ENCODE measurements around the gene SH3PXD2A.
"Not testable (repeated sequence)": the region's sequence is repeated elsewhere in the genome, so short reads cannot be mapped to it uniquely, and the experiment has no call there.

SH3PXD2A gene

DNA sequence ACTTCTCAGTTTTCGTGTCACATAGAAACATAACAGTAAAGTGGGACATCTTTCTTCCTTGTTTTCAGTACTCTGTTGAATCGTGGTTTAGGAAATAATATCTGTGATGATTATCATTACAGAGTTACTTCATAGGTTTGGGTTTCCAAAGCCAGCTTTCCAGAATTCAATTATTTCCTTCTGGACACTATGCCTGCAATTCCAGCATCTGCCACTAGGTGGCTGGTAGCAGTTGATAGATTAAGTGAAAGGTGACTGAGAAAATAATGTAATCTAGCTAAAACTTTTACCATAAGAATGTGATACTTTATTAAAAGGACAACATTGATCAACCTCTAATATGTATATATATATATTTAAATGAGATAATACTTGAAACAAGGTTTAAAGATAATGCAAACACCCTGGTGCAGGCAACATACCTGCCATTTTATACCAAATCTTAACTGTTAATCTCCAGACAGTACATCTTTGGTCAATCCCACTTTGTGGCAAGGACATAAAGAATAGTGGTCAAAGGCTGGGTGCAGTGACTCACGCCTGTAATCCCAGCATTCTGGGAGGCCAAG, 102.6 kb downstream of the SH3PXD2A start:
- no peak for DNase-seq (ENCODE audit: extremely low read depth in 1 of 2, low read depth in 1 of 2)

DNA sequence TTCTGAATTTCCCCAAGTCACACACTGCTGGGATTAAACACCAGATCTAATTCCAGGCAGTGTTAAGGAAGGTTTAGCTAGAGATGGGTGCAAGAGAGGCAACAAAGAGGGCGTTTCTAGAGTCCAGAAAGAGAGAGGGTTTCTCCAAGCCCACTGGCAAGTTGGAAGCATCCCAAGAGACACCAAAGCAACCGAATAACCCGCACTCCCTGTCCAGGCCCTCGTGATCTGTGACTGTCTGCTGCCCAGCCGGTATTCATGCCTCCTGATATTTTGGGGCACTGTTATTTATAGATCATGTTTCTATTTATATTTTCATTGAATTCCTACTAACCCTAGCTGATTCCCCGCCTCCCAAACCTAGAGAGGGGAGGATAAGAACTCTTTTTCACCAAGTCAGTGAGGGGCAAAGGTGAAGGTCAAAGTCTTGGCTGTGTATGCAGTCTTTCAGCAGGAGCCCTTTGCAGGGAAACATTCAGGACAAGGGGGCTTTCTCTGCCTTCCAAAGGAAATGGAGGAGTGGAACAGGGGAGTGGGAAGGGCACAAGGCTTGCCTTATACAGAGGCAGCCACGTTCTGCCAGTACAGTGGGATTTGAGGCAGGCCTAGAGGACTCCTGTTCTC, 103.6 kb downstream of the SH3PXD2A start:
- no peak for DNase-seq (ENCODE audit: extremely low read depth in 1 of 2, low read depth in 1 of 2)

DNA sequence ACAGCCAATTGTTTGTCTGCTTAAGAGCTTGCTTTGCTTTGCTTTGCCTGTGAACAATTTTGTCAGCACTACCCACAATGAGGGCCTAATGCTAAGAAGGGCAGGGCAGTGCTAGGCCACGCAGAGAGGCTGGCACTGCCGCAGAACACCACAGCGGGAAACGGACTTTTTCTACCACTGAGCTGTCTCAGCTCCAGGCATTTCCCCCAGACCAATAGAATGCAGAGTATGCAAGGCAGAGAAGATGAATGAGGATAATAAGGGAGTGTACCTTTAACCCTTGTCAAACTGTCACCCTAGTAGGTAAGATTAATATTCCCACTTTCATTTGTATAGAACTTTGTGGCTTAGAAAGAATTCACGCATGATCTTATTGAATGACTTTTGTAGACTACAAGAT, 104.5 kb downstream of the SH3PXD2A start:
- DNase-seq (ENCODE audit: extremely low read depth in 1 of 2, low read depth in 1 of 2): no peak

DNA sequence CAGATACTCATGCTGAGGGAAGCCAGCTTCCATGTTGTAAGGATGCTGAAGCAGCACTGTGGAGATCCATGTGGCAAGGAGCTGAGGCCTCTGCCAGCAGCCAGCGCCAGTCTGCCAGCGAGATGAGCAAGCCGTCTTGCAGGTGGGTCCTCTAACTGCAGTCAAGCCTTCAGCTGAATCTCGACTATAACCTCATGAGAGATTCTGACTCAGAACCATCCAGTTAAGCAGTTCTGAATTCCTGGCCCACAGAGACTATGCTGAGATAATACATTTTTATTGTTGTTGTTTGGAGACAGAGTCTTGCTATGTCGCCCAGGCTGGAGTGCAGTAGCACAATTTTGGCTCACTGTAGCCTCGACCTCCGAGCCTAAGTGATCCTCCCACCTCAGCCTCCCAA, 105.6 kb downstream of the SH3PXD2A start:
- DNase-seq (ENCODE audit: extremely low read depth in 1 of 2, low read depth in 1 of 2): no peak

DNA sequence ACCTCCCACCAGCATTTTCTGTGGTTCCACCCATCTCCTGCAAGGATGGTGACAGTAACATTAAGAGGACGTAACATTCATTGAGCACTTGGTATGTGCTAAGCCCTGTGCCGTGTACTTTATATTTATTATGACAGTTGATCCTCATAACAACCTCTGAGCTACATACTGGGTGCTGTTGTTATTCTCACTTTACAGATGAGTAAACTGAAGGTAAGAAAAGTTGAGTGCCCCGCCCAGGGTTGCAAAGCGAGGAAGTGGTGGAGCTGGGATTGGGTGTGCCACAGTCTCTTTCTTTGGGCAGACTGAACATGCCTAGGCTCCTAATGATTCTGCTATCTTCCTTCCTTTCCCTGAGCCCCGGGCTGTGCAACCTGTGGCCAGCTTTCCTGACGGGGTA, 107.4 kb downstream of the SH3PXD2A start:
- DNase-seq (ENCODE audit: extremely low read depth in 1 of 2, low read depth in 1 of 2): no peak

DNA sequence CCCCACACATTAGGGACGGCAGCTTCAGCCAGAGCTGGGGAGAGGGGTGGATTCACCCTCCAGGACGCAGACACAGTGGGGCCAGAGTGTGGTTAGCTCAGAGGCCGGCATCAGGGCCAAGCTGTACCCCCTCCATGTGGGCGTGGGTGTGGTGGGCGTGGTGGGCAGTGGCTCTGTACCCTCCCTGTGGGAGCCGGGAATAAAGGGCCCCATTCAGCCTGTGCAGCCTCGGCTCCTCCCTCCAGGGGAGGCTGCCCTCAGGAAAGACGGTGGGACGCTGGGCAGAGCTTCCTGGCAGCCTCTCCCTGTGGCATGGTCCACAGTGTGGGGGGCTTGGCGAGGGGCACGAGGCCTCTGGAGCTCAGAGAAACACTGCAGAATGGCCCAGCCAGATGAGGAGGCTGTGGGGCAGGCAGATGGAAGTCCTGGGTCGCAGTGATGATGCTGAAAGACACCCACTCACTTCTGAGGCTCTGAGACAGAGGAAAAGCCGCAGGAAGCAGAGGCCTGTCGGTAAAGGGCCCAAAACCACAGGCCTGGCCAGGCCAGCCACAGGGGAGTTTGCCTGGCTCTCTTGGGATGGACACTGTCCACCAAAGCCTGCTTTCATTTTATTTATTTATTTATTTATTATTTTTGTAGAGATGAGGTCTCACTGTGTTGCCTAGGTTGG, 108.0 kb downstream of the SH3PXD2A start:
- no peak for DNase-seq (ENCODE audit: extremely low read depth in 1 of 2, low read depth in 1 of 2)

DNA sequence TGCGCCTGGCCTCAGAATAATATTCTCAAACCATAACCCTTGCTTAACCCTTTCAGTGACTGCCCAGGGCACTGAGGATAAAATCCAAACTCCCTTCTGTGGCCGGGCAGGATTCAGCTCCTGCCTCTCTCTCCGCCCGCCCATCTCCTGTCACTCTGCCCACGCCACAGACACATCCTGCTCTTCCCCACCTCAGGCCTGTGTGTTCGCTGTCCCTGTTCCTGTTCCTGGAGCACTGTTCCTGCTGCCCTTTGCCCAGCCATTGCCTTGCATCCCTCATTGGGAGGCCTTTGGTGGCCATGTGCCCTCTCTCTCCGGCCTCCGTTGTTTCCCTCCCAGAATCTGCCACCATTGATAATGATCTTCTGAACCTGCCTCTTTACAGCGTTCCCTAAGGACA, 108.8 kb downstream of the SH3PXD2A start:
- no peak for DNase-seq (ENCODE audit: extremely low read depth in 1 of 2, low read depth in 1 of 2)

DNA sequence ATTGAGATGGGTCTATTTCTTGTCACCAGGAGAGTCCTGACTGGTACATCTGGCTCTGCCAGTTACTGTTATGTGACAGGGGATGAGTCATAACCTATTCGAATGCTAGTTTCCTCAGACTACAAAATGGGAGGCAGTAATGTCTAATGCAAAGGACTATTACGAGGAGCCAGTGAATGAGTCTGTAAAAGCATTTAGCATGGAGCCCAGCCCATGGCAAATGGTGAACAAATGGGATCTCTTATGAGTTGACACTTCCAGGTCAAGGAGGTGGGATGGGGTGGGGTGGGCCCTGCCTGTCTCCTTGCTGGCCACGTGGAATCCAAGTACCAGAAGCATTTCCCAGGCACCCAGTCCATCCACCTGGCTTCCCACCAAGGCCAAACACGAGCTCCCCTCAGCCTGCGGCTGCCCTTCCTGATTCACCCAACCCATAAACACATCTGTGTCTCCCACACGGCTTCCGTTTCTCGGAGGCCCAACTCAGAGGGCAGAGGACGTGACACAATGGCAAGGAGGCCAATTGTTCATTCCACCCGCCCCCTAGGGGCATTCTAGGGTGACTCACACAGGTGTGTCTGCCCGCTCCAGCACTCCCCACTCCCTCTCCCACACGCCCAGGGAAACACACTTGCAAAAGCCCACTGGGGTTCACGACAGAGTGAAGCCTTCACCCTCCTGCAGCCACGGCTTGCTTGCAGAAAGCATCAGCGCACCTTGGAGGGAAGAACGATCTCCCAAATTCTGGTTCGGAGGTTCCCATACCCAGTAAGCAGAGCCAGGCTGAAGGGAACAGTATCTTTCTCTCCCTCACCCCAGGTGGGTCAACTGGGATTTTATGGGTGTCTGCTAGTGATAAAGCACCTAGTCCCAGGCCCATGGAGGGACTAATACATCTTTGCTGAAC, 109.8 kb downstream of the SH3PXD2A start:
- peak in 1 of 2 donors; percentile 54 for DNase-seq (ENCODE audit: extremely low read depth in 1 of 2, low read depth in 1 of 2)

DNA sequence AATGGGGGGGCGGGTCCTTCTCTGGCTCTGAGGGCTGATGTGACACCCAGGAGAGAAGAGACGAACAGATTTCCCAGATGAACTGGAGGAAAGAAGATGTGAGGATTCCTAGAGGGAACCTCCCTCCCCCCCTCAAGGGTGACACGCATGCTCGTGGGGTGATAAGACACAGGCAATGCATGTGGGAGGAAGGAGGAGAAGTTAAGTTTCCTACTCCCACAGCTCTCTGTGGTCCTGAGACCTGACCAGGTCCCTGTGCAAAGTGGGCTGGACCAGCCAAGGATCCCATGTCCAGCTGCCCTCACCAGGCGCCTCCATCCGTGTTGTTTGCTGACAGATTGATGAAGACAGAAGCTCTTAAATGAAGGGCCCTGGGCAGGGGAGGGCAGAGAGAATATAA, 112.6 kb downstream of the SH3PXD2A start:
- no peak for DNase-seq (ENCODE audit: extremely low read depth in 1 of 2, low read depth in 1 of 2)

DNA sequence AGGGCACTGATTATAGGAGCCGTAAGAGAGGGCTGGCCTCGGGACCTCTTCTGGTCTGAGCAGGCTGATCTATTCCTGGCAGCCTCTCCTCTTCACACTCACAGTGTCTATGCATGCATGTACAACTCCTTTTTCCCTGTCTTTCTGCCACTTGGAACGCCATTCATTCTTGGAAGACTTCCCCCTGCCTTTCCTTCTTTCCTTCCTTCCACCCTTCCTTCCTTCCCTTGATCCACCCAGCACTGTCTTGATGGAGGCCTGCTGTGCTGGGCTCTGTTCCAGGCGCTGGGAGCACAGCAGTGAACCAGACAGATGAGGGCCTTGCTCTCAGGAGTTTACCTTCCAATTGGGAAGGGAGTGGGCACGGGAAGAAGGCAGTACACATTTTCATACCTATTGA, 114.8 kb downstream of the SH3PXD2A start:
- no peak for DNase-seq (ENCODE audit: extremely low read depth in 1 of 2, low read depth in 1 of 2)

DNA sequence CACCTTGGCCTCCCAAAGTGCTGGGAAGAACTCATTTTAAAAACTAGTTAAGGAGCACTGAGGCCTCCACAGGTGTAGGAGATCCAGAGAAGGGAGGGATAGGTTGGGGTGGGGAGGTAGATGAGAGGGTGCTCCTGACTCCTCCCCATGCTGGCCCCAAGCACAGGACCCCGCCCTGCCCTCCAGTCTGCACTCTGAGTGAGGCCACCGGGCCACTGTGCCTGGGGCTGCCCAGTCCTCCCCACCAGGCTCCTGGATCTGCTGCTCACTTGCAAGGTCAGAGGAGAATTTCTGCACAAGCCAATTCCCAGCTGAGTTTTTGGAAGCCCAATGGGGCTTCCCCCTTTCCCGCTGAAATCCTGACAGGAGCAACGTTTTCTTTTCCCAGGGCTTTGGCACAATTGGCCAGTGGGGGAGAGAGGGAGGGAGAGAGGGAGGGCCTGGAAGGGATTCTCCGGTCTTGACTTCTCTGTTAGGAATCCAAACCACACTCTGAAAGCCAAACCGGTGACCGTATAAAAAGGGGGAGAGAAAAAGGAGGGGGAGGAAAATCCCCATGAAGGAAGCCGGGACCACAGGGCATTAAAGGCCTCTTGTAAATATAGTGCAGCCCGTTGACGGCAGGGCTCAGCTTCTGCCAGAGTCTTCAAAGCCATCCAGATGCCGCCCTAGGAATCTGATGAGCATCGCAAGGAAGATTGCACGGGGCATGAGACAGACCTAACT, 116.2 kb downstream of the SH3PXD2A start:
- no peak for DNase-seq (ENCODE audit: extremely low read depth in 1 of 2, low read depth in 1 of 2)

DNA sequence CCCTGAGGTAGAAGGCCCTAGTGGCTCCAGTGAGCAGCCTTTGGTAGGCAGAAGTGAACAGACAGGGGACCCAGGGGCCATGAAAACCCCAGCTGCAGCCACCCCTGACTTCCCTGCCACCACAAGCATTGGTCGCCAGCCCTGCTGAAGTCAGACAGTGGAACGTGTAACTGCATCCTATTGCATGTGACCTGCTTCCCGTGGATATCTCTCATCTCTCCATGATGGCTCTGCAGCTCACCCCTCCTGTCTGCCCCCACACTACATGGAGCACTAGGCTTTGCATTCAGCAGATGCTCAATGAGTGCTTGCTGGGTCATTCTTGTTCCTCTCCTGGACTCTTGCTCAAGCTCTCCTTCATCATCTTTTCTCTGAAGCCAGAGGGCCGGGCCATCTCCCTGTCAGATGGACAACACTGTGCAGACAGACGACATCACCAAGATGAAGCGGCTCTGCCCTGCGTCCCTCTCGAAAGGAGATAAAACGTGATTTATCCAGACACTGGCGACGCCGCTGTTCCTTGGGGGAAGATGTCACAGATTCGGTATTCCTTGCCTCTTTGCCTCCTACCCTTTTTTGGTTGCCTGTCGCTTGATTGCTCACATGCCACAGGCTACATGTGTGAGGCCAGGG, 117.5 kb downstream of the SH3PXD2A start:
- DNase-seq (ENCODE audit: extremely low read depth in 1 of 2, low read depth in 1 of 2): no peak

DNA sequence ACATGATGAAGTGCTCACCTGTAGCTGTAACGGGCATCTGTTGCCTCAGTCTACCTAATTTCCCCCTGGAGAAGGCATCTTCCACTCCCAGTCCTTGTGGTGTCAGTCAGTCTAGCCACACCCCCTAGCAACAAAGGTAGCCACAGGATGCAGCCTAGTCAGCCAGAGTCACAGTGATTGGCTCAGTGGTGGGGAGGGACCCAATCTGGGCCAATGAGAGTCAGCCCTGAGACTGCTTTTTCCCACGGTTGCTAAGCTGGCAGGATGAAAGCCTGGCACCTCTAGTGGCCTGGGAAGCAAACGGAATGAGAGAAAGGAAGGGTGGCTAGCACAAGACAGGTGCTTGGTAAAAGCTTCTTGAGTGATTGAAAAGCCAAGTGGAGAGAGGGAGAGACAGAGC, 118.6 kb downstream of the SH3PXD2A start:
- DNase-seq (ENCODE audit: extremely low read depth in 1 of 2, low read depth in 1 of 2): no peak

DNA sequence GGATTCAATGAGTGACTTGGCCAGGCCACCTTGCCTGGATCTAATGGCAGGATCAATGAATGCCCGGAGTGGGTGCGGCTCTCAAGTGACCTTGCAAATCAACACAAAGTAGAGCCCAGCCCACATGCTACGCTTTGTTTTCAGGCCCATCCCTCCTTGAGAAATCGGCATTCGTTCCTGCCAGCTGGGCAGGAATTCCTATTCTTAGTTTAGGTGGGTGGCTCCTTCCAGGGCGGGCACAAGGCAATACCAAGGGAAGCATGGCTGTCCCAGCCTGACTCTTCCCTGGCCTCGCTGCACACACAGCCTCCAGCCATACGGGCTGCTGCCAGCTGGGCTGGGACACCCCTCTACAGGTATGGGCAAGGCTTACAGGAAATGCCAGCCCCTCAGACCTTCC, 119.3 kb downstream of the SH3PXD2A start:
- DNase-seq (ENCODE audit: extremely low read depth in 1 of 2, low read depth in 1 of 2): no peak

DNA sequence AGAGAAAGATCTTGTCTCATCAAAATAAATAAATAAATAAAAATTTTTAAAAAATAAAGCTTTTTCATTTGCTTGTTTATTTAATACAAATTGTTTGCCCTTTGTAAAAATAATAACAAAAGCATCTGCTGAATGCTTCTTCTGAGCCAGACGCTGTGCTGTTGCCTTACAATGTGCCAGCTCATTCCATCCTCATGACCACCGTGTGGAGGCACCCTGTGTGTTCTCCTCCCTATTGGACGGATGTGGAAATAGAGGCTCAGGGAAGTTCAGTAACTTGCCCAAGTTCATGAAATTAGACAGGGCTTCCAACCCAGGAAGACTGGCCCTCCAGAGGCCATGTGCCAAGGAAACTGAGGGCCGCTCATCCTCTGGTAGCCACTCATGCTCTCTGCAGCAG, 120.6 kb downstream of the SH3PXD2A start:
- no peak for DNase-seq (ENCODE audit: extremely low read depth in 1 of 2, low read depth in 1 of 2)

DNA sequence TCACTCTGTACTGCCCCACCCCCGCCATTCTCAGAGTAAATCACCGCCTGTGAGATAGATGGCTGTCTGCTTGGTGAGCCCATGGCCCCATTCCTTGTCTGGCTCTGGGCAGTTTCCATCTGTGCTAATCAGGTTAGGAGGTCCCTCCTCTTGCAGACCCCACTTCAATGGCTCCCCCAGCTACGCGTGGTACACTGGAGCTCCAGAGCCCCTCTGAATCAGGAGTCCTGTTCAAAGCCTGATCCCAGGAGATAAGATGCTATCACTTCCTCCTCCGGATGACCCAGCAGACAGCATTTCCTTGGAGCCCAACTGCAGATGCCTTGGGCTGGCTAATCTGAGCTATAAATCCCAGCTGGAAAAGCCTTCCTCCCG, 122.3 kb downstream of the SH3PXD2A start:
- no peak for DNase-seq (ENCODE audit: extremely low read depth in 1 of 2, low read depth in 1 of 2)

DNA sequence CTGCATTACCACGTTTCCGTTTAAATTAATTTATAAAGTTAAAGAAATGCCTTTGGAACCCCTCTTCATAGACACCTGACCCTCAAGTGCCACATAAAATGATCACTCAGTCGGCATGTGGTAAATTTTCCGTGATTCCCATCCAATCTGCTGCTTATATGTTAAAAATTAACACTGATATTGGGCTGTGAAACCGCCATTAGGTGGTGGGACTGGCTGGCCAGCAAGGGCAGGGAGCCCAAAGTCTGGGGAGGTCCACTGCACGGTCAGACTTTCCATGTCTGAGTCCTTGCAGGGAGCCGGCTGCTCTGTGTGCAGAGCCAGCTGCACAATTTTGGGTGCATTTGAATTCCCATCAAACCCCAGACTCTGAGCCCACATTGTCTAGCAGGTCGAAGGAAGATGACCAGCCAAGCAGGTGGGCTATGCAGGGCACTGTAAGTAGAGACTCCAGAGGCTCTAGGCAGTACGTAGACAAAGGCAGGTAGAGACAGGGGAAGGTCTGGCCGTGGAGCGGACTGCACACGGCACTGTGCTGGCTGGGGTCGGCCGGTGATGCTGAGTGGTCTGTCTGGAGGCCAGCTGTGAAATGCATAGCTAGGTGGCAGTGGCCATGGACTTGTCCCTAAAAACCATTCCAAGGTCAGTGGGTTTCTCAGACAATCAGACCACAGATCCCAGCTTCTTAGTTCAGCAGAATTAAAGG, 122.9 kb downstream of the SH3PXD2A start:
- no peak for DNase-seq (ENCODE audit: extremely low read depth in 1 of 2, low read depth in 1 of 2)

DNA sequence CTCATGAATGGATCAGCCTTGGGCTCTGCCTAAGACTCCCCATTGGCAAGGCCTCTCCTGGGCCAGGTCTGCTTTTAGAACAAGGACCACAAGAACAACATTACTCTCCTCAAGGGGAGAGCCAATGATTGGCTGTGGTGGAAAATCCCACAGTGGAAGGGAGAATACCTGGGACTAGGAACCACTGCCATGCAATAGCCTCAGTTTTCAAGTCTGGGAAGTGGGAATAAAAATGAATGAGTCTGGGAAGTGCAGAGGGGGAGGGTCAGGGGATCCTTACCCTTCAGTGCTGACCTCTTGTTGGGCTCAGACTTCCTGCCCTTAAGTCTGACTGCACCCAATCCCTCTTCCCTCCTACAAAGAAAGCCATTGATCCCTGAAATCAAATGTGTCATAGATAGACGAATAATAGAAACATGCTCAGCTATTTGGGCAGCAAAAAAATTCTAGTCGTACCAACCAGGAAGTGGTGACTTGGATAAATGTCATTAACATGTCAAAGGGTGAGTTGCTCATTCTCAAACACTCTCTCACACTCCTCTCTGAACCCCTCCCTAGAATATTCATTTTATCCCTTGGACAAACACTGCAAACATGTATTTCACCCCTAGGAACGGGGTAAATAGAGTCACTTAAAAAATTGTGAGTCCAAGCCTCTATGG, 123.6 kb downstream of the SH3PXD2A start:
- no peak for DNase-seq (ENCODE audit: extremely low read depth in 1 of 2, low read depth in 1 of 2)

DNA sequence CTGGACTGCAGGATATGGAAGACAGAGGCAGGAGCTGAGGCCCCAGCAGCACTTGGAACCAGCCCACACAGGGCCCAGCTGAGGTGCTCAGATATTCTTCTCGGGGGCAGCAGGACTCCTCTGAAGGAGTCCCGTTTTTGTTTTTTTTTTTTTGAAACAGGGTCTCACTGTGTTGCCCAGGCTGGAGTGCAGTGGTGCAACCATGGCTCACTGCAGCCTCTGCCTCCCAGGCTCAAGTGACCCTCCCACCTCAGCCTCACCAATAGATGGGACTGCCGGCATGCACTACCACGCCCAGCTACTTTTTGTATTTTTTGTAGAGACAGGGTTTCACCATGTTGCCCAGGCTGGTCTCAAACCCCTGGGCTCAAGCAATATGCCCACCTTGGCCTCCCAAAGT, 124.3 kb downstream of the SH3PXD2A start:
- DNase-seq (ENCODE audit: extremely low read depth in 1 of 2, low read depth in 1 of 2): not testable (repeated sequence)
